Tibial nerve (tissue), 4 donors: ENCODE data around the gene EPS8L3. TPM values are rescaled to one million over a fixed set of nuclear protein-coding genes. Genes with fewer than 3 reads are reported as not detected.
"Not testable (repeated sequence)": the region's sequence is repeated elsewhere in the genome, so short reads cannot be mapped to it uniquely, and the experiment has no call there.

Experiments used
- DNase-seq, 2 donors: peaks; one replicate each; pipeline ENCODE4 v3.0.0-alpha.2; 2019; ENCODE audit warnings: low spot score in 2 of 2
- H3K27ac ChIP-seq, 4 donors: fragments of 200-600 bp; sonication (generic) in 3 of 4; one replicate each; pipeline ENCODE4 v1.5.1; 2017 to 2019; ENCODE audit warnings: mild to moderate bottlenecking in 1 of 4
- H3K27me3 ChIP-seq, 2 donors: fragments of 200-600 bp; sonication (generic) in 1 of 2; one replicate each; pipeline versions ENCODE4 v1.5.1 to v1.6.0; 2017 to 2019
- H3K36me3 ChIP-seq, 3 donors: fragments of 200-600 bp; sonication (generic); one replicate each; pipeline ENCODE4 v1.5.1; 2018 to 2019
- H3K4me1 ChIP-seq, 4 donors: fragments of 200-600 bp; sonication (generic) in 3 of 4; one replicate each; pipeline ENCODE4 v1.5.1; 2017 to 2019
- H3K4me3 ChIP-seq, 4 donors: fragments of 200-600 bp; sonication (generic) in 3 of 4; one replicate each; pipeline ENCODE4 v1.5.1; 2017 to 2019; ENCODE audit warnings: mild to moderate bottlenecking in 1 of 4, moderate library complexity in 1 of 4
- H3K9me3 ChIP-seq, 4 donors: fragments of 200-600 bp; sonication (generic) in 3 of 4; one replicate each; pipeline ENCODE4 v1.5.1; 2017 to 2019
- EP300 ChIP-seq, 2 donors: sonication (generic); formaldehyde crosslinking; IDR thresholded peaks; one replicate each; pipeline ENCODE4 v1.6.1; 2017; ENCODE audit warnings: antibody characterized with exemption in 2 of 2, mild to moderate bottlenecking in 1 of 2
- POLR2A ChIP-seq, 2 donors: fragments of 450-650 bp; IDR thresholded peaks; one replicate each; pipeline ENCODE4 v1.6.1; 2017; ENCODE audit warnings: antibody characterized with exemption in 2 of 2, mild to moderate bottlenecking in 2 of 2, moderate library complexity in 2 of 2
- WGBS, 2 donors: methylation state at CpG; one replicate each; pipeline ENCODE4 v1.1.5; 2018; 5-methylcytosine and 5-hydroxymethylcytosine counted together
- total RNA-seq, 4 donors: library from RNA; depleted of rRNA; stranded (reverse); fragments of >200 nt; gene quantifications; one replicate each; pipeline ENCODE4 v1.1.0, GENCODE V29; 2016
- TF ChIP-seq, protein P1 (sequence below), 5 experiments: fragments of 200-600 bp in 3 of 5; fragments of 450-650 bp in 2 of 5; sonication (generic) in 3 of 5; IDR thresholded peaks; one replicate each; pipeline ENCODE4 v1.5.1; 2016 to 2019; ENCODE audit warnings: antibody characterized with exemption in 5 of 5, mild to moderate bottlenecking in 3 of 5, moderate library complexity in 2 of 5

EPS8L3 gene
- total RNA-seq, 4 donors from 2014 or later: not detected

DNA sequence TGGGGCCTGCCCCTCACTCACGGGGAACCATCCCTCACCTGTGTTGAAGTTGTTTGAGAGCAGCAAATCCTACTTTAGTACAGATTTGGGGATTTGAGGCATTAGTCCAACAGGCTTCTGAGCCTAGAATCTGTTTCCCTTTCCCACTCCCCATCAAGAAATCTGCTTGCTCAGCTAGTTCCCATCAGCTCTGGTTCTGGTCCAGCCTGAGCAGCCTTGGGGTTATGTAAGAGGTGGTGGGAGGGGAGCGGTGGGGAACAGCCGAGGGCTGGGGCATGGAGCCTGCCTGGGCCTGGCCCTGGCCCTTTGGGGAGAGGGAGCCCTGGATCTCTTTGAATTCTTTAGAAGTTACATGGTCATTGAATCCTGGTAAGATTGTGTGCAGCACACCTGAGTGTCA, 47.6 kb downstream of the EPS8L3 start:
- H3K4me1 ChIP-seq: peaks cover 0 to 13% (median 0%) of the 10 kb centered on the region in 4 donors
- peaks cover 0 to 7% of the 10 kb centered on the region in 2 donors for H3K27me3 ChIP-seq
- DNase-seq: no peak
- no peaks in the 10 kb centered on the region for H3K9me3 ChIP-seq
- H3K36me3 ChIP-seq: no peaks in the 10 kb centered on the region
- 76 to 88% methylated on average over 3 of the region's 3 CpGs for WGBS, 2 donors
- no peak overlapping the region for H3K4me3 ChIP-seq
- H3K27ac ChIP-seq: peak overlapping the region in 1 of 4 donors; percentile 10
- TF ChIP-seq POLR2A (IDR thresholded peaks at IDR 0.05): no peak

DNA sequence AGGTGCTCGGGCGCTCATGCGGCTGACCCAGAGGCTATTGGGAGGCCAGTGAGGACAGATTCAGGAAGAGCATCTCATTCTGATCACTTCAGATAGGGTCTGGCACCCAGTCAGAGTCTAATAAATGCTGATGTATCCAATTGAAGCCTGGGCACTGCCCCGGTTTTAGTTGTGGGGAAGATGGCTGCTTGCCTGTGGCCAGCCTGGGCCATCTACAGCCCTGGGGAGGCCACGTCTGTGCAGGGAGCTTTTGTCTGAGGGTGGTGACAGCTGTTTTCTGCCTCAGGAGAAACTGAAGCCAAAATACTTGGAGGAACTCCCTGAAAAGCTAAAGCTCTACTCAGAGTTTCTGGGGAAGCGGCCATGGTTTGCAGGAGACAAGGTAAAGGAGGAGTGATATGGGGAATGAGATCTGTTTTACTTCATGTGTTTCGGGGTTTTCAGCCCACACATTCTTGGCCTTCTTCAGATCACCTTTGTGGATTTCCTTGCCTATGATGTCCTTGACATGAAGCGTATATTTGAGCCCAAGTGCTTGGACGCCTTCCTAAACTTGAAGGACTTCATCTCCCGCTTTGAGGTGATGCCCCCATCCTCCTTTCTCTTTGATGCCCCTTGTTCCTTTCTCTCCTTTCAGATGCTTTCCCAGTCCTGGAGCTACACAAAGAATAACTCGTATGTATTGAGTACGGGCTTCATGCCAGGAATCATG, 48.9 kb downstream of the EPS8L3 start:
- no peak for DNase-seq
- Histone ChIP-seq H3K4me1 (peaks cover 0 to 13% (median 0%) of the 10 kb centered on the region in 4 donors), H3K27ac (no peak overlapping the region), H3K9me3 (no peaks in the 10 kb centered on the region), H3K4me3 (no peak overlapping the region), H3K27me3 (peaks cover 0 to 7% of the 10 kb centered on the region in 2 donors), H3K36me3 (no peaks in the 10 kb centered on the region)
- TF ChIP-seq POLR2A (IDR thresholded peaks at IDR 0.05): no peak
- TF ChIP-seq EP300 (IDR thresholded peaks at IDR 0.05): no peak
- TF ChIP-seq, protein P1, sequence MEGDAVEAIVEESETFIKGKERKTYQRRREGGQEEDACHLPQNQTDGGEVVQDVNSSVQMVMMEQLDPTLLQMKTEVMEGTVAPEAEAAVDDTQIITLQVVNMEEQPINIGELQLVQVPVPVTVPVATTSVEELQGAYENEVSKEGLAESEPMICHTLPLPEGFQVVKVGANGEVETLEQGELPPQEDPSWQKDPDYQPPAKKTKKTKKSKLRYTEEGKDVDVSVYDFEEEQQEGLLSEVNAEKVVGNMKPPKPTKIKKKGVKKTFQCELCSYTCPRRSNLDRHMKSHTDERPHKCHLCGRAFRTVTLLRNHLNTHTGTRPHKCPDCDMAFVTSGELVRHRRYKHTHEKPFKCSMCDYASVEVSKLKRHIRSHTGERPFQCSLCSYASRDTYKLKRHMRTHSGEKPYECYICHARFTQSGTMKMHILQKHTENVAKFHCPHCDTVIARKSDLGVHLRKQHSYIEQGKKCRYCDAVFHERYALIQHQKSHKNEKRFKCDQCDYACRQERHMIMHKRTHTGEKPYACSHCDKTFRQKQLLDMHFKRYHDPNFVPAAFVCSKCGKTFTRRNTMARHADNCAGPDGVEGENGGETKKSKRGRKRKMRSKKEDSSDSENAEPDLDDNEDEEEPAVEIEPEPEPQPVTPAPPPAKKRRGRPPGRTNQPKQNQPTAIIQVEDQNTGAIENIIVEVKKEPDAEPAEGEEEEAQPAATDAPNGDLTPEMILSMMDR (IDR thresholded peaks at IDR 0.05): no peak
- 86 to 88% methylated on average over 12 of the region's 12 CpGs for WGBS, 2 donors

DNA sequence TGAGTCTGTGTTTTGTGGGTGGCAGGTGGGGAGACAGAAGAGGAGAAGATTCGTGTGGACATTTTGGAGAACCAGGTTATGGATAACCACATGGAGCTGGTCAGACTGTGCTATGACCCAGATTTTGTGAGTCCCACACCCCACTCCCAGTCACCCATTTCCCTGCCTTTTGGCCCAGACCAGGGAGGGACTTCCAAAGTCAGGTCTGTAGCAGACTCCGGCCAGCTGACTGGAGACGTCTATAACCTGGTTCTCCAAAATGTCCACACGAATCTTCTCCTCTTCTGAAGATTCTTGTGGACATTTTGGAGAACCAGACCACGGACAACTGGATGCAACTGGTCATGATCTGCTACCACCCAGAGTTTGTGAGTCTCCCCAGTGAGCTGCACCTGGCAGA, 50.1 kb downstream of the EPS8L3 start:
- DNase-seq: no peak
- H3K4me1 ChIP-seq: peaks cover 0 to 13% (median 0%) of the 10 kb centered on the region in 4 donors
- H3K27ac ChIP-seq: no peak overlapping the region
- 94 to 95% methylated on average over 5 of the region's 5 CpGs for WGBS, 2 donors
- H3K36me3 ChIP-seq: no peaks in the 10 kb centered on the region
- H3K9me3 ChIP-seq: peaks cover 0 to 6% (median 0%) of the 10 kb centered on the region in 4 donors
- H3K27me3 ChIP-seq: peaks cover 0 to 7% of the 10 kb centered on the region in 2 donors
- TF ChIP-seq, protein P1 (IDR thresholded peaks at IDR 0.05): no peak
- TF ChIP-seq EP300 (IDR thresholded peaks at IDR 0.05): no peak
- TF ChIP-seq POLR2A (IDR thresholded peaks at IDR 0.05): no peak
- H3K4me3 ChIP-seq: no peak overlapping the region

DNA sequence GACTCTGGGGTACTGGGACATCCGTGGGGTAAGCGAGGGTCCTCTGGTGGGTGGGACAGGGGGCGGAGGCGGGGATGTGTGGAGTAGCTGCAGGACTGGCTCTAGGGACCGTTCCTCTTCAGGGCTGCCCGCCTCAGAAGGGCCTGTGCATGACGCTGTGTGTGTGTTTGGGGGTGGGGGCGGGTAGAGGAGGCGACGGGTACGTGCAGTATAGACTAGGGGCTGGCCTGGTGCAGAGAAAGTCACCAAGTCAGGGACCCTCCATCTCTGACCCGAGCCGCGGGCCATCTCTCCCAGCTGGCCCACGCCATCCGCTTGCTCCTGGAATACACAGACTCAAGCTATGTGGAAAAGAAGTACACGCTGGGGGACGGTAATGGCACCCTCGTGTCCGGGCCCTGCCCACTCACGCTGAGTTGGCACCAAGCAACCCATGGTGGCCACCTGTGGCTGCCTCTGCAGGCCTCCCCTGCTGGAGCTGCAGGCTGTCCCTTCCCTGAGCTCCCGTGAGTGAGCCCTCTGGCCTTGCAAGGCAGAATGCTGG, 51.3 kb downstream of the EPS8L3 start:
- TF ChIP-seq POLR2A (IDR thresholded peaks at IDR 0.05): no peak
- TF ChIP-seq, protein P1 (IDR thresholded peaks at IDR 0.05): no peak
- TF ChIP-seq EP300 (IDR thresholded peaks at IDR 0.05): no peak
- H3K27ac ChIP-seq: no peak overlapping the region
- DNase-seq: no peak
- 52 to 63% methylated on average over 15 to 20 of the region's 22 CpGs for WGBS, 2 donors
- no peaks in the 10 kb centered on the region for H3K36me3 ChIP-seq
- peaks cover 0 to 7% of the 10 kb centered on the region in 2 donors for H3K27me3 ChIP-seq
- peaks cover 0 to 12% (median 0%) of the 10 kb centered on the region in 4 donors for H3K9me3 ChIP-seq
- H3K4me1 ChIP-seq: peaks cover 0 to 13% (median 0%) of the 10 kb centered on the region in 4 donors
- H3K4me3 ChIP-seq: peak overlapping the region in 3 of 4 donors; percentile 18 to 43 (median 21)

DNA sequence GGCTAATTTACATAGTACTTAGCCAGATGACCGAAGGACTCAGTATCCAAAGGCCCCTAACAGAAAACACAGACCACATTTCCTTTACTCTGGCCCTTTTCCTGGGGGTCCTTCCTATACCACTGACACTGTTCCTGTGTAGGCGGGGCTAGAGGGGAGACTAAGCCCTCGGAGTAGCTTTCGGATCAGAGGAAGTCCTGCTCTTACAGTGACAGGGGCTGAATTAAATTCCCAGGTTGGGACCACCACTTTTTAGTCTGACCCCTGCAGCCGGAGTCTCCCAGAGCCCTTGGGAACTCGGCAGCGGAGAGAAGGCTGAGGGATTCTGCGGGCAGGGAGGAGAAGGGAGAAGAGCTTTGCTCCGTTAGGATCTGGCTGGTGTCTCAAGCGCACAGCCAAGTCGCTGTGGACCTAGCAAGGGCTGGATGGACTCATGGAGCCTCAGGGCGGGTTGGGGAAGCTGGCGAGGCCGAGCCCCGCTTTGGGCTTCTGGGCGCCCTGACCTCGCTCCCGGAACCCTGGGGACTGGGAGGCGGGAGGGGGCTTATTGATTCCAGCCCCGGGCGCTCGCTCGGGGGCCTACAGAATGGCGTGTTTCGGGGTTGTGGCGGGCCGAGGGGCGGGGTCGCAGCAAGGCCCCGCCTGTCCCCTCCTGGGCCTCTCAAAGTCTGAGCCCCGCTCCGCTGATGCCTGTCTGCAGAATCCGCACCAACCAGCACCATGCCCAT, 52.0 kb downstream of the EPS8L3 start, which contains the start of gene GSTM5:
TSS of gene GSTM5 (plus strand) at position 659 of the 728 bp plus-strand sequence. CDS start at position 721, 62 bp downstream.
- H3K4me1 ChIP-seq, H3K27me3 ChIP-seq, DNase-seq, H3K36me3 ChIP-seq, H3K27ac ChIP-seq: not testable (repeated sequence)
- H3K9me3 ChIP-seq: peaks cover 0 to 12% (median 0%) of the 10 kb centered on the region in 4 donors
- H3K4me3 ChIP-seq: peak within 1 kb of the TSS in 3 of 4 donors; percentile 18 to 43 (median 21)
- WGBS, 2 donors: 32 to 41% methylated on average over 12 to 22 of the region's 33 CpGs

DNA sequence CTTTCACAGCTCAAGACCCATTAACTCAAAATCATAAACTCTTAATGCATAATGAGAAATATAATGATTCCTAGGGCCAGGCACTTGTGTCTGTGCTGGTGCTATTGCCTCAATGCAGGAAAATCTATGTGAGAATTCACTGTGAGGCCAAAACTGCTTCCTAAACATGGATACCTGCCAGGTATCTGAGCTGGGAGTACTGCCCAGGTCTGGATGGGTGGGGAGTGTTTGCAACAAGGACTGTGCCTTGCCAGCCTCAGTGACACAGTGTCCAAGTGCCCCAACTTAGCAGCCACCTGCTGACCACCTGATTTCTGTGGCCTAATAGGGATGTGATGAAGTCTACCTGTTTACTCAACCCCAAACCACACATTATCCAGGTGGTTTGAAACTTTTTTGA, 53.9 kb downstream of the EPS8L3 start:
- peaks cover 0 to 12% (median 0%) of the 10 kb centered on the region in 4 donors for H3K9me3 ChIP-seq
- DNase-seq, H3K4me1 ChIP-seq: not testable (repeated sequence)

DNA sequence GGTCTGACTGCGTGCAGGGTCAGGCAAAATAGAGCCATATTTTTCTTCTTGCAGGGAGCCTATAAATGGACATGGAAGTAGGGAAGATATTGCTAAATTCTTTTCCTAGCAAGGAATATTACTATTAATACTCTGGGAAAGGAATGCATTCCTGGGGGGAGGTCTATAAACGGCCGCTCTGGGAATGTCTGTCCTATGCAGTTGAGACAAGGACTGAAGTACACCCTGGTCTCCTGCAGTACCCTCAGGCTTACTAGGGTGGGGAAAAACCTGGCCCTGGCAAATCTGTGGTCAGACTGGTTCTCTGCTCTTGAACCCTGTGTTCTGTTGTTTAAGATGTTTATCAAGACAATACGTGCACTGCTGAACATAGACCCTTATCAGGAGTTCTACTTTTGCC, 54.8 kb downstream of the EPS8L3 start:
- H3K27me3 ChIP-seq, DNase-seq, H3K4me3 ChIP-seq, H3K27ac ChIP-seq, H3K4me1 ChIP-seq, H3K36me3 ChIP-seq: not testable (repeated sequence)
- peaks cover 0 to 12% (median 0%) of the 10 kb centered on the region in 4 donors for H3K9me3 ChIP-seq
- 67 to 80% methylated on average over 4 of the region's 4 CpGs for WGBS, 2 donors

More for the DNA sequence above, 53.9 kb downstream of the EPS8L3 start:
- not testable (repeated sequence) for H3K27ac ChIP-seq, H3K27me3 ChIP-seq, H3K4me3 ChIP-seq, H3K36me3 ChIP-seq
